ENCODE results near the gene COP1.

DNA sequence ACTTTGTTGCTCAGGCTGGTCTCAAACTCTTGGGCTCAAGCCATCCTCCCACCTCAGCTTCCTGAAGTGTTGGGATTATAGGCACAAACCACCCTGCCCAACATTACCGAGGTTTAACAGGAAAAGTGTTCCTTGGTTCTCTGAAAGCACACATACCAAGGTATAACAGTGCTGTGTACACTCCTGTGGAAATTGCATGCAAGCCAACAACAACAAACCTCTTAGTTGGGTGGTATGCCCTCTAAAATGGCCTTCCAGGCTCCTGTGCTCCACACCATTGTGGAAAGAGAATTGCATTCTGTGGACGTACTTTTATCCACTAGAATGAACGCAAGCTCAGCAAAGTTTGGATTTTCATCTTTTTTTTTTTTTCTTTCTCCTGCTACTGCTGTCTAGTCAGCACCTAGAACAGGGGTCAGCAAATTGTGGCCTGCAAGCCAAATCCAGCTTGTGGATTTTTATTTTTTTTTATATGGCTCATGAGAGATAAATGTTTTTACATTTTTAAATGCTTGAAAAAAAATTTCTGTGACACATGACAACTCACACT lies 271.4 kb downstream of the COP1 start:
- TF ChIP-seq, protein P1, sequence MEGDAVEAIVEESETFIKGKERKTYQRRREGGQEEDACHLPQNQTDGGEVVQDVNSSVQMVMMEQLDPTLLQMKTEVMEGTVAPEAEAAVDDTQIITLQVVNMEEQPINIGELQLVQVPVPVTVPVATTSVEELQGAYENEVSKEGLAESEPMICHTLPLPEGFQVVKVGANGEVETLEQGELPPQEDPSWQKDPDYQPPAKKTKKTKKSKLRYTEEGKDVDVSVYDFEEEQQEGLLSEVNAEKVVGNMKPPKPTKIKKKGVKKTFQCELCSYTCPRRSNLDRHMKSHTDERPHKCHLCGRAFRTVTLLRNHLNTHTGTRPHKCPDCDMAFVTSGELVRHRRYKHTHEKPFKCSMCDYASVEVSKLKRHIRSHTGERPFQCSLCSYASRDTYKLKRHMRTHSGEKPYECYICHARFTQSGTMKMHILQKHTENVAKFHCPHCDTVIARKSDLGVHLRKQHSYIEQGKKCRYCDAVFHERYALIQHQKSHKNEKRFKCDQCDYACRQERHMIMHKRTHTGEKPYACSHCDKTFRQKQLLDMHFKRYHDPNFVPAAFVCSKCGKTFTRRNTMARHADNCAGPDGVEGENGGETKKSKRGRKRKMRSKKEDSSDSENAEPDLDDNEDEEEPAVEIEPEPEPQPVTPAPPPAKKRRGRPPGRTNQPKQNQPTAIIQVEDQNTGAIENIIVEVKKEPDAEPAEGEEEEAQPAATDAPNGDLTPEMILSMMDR (IDR thresholded peaks at IDR 0.05) = no peak
- TF ChIP-seq POLR2AphosphoS5 (IDR thresholded peaks at IDR 0.05) (no peak), POLR2A (IDR thresholded peaks at IDR 0.05) (no peak)
